Measurements from ENCODE around the gene SLF2. TPM values are rescaled to one million over a fixed set of nuclear protein-coding genes. Genes with fewer than 3 reads are reported as not detected.
A peak's percentile ranks its signal among the peaks of the same experiment; 100 is the strongest.

The SLF2 gene
- total and polyA plus RNA-seq, 2 of the 13 experiments (the other 11 are each of a cell fraction or from before 2014, with no cell fraction given): 12.2 to 48.1 TPM

GRCh38 chr10:100970076-100970913 lies 57.5 kb downstream of the SLF2 start (continued):
- TF ChIP-seq ZNF292 (CRISPR knock-in tag; IDR thresholded peaks at IDR 0.05; ENCODE audit: borderline replicate concordance, low read depth) (no peak), SKI (IDR thresholded peaks at IDR 0.05; ENCODE audit: partially characterized antibody) (no peak), CBFB (CRISPR knock-in tag; IDR thresholded peaks at IDR 0.05) (no peak), HDAC6 (IDR thresholded peaks at IDR 0.05; ENCODE audit: low read depth, low read length) (no peak), ZNF646 (CRISPR knock-in tag; IDR thresholded peaks at IDR 0.05) (peak; percentile 95), TMF1 (CRISPR knock-in tag; IDR thresholded peaks at IDR 0.05; ENCODE audit: low read depth) (no peak; the same call in 1 of the 2 replicates), ZC3H13 (CRISPR knock-in tag; IDR thresholded peaks at IDR 0.05) (no peak), PATZ1 (CRISPR knock-in tag; IDR thresholded peaks at IDR 0.05) (peak; percentile 93), RBAK (CRISPR knock-in tag; IDR thresholded peaks at IDR 0.05) (no peak), PBX2 (CRISPR knock-in tag; IDR thresholded peaks at IDR 0.05) (no peak), ZXDC (CRISPR knock-in tag; IDR thresholded peaks at IDR 0.05) (no peak), HINFP (CRISPR knock-in tag; IDR thresholded peaks at IDR 0.05; ENCODE audit: low read depth) (no peak), ZKSCAN5 (CRISPR knock-in tag; IDR thresholded peaks at IDR 0.05) (no peak), ATM (IDR thresholded peaks at IDR 0.05; ENCODE audit: borderline replicate concordance) (no peak), ZNF274 (CRISPR knock-in tag; IDR thresholded peaks at IDR 0.05) (no peak)

Measured in HepG2 (cell line).